ENCODE results near the gene IL17RB. TPM values are rescaled to one million over a fixed set of nuclear protein-coding genes. Genes with fewer than 3 reads are reported as not detected.
A peak's percentile ranks its signal among the peaks of the same experiment; 100 is the strongest.

The IL17RB gene
- total and polyA plus RNA-seq, 11 donors, result 0.09 to 1.5 (median 0.61) TPM; not detected in 1

DNA sequence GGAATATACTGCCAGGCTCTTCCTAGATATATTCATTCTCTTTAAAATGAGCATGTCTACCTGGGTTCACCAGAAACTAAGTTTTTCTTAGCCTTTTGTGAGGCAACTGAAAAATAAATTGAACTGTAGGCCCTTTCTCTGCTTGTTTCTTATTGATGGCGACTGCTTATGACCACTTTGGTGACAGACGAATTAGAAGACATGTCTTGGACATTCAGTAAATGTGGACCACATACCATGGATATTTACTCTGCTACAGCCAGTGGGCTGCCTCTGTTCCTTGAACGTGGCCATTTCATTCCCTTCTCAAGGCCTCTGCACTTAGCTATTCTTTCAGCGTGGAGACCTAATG, 45.9 kb downstream of the IL17RB start:
- Histone ChIP-seq H3K4me3 (peak overlapping the region; percentile 9 to 97 (median 84)), H3K36me3 (peaks cover 0 to 13% (median 9%) of the 10 kb centered on the region in 9 donors), H3K27ac (peak overlapping the region; percentile 70 to 99 (median 92)), H3K9me3 (no peaks in the 10 kb centered on the region), H3K27me3 (peaks cover 0 to 22% (median 0%) of the 10 kb centered on the region in 9 donors), H3K4me1 (peaks cover 0 to 36% (median 26%) of the 10 kb centered on the region in 12 donors)
- no peak for ATAC-seq
- TF ChIP-seq POLR2A (IDR thresholded peaks at IDR 0.05), result no peak
- TF ChIP-seq, protein P1, sequence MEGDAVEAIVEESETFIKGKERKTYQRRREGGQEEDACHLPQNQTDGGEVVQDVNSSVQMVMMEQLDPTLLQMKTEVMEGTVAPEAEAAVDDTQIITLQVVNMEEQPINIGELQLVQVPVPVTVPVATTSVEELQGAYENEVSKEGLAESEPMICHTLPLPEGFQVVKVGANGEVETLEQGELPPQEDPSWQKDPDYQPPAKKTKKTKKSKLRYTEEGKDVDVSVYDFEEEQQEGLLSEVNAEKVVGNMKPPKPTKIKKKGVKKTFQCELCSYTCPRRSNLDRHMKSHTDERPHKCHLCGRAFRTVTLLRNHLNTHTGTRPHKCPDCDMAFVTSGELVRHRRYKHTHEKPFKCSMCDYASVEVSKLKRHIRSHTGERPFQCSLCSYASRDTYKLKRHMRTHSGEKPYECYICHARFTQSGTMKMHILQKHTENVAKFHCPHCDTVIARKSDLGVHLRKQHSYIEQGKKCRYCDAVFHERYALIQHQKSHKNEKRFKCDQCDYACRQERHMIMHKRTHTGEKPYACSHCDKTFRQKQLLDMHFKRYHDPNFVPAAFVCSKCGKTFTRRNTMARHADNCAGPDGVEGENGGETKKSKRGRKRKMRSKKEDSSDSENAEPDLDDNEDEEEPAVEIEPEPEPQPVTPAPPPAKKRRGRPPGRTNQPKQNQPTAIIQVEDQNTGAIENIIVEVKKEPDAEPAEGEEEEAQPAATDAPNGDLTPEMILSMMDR (IDR thresholded peaks at IDR 0.05), result no peak
- 35 to 43% (median 43%) methylated on average over 4 of the region's 4 CpGs for WGBS, 4 donors
- no peak for DNase-seq
- intact Hi-C loops (cut with DNase I), result loop anchor here in 2 of 10 donors (5.0 kb wide), 1 partner anchor 545 kb away; the partner anchor contains the start of gene DCP1A (in 2 of the 2)

DNA sequence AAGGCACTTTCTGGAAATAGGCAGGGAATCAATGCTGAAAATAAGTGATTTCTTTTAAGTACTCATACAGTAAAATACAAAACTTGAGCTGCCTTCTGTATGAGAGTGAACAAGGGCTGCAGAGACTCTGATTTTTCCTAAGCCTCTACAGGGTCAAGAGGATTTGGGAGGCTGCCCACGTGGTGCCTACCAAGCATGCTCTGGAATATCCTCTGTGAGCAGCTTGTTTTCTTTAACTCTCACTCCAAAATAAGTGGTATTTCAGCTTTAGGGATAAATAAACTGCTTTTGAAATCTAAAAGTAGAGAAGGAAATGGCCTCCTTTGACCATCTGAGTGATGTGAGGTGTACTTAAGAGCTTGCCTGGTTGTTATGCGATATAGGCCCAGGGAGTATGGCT, 53.4 kb downstream of the IL17RB start:
- Histone ChIP-seq H3K4me1 (peaks cover 0 to 7% (median 0%) of the 10 kb centered on the region in 12 donors), H3K27ac (no peak overlapping the region), H3K27me3 (peaks cover 0 to 44% (median 5%) of the 10 kb centered on the region in 9 donors), H3K4me3 (no peak overlapping the region), H3K9me3 (no peaks in the 10 kb centered on the region), H3K36me3 (no peaks in the 10 kb centered on the region)
- ATAC-seq (no peak), DNase-seq (peak in 1 of 5 donors; percentile 34)
- intact Hi-C loops (cut with DNase I), result no loop called here
- 52 to 60% (median 56%) methylated on average over 2 of the region's 2 CpGs for WGBS, 4 donors
- TF ChIP-seq POLR2A (IDR thresholded peaks at IDR 0.05), result no peak
- TF ChIP-seq, protein P1 (IDR thresholded peaks at IDR 0.05), result no peak

GRCh38 chr3:53900666-53901331, 54.4 kb downstream of the IL17RB start:
- H3K27me3 ChIP-seq, result peaks cover 0 to 43% (median 5%) of the 10 kb centered on the region in 9 donors
- H3K36me3 ChIP-seq, result no peaks in the 10 kb centered on the region
- DNase-seq (no peak), ATAC-seq (no peak)
- no peak for TF ChIP-seq POLR2A (IDR thresholded peaks at IDR 0.05)
- TF ChIP-seq, protein P1 (IDR thresholded peaks at IDR 0.05), result no peak
- WGBS, 4 donors, result 75 to 86% (median 80%) methylated on average over 2 of the region's 2 CpGs
- H3K4me3 ChIP-seq, result no peak overlapping the region
- H3K27ac ChIP-seq, result no peak overlapping the region
- H3K9me3 ChIP-seq, result peaks cover 0 to 3% (median 0%) of the 10 kb centered on the region in 12 donors
- peaks cover 0 to 7% (median 0%) of the 10 kb centered on the region in 12 donors for H3K4me1 ChIP-seq
- intact Hi-C loops (cut with DNase I), result no loop called here

DNA sequence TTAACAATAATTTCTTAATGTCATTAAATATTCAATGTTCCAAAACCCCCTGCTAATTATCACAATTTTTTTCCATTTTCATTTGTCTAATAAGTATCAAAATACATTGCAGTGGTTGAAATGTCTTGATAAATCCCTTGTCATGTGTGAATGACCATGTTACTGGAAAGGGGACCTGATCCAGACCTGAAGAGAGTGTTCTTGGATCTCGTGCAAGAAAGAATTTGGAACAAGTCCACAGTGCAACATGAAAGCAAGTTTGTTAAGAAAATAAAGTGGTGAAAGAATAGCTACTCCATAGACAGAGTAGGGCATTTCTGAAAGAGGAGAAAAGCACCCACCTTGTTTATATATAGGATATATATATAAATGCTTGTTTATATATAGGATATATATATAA, 55.7 kb downstream of the IL17RB start:
- no peaks in the 10 kb centered on the region for H3K36me3 ChIP-seq

More for the DNA sequence above, 55.7 kb downstream of the IL17RB start:
- no peak for TF ChIP-seq POLR2A (IDR thresholded peaks at IDR 0.05)
- TF ChIP-seq, protein P1 (IDR thresholded peaks at IDR 0.05), result no peak
- intact Hi-C loops (cut with DNase I), result no loop called here
- peaks cover 0 to 6% (median 0%) of the 10 kb centered on the region in 12 donors for H3K9me3 ChIP-seq
- H3K27ac ChIP-seq, result no peak overlapping the region
- no peak for DNase-seq
- peaks cover 0 to 7% (median 0%) of the 10 kb centered on the region in 12 donors for H3K4me1 ChIP-seq
- H3K27me3 ChIP-seq, result peaks cover 0 to 34% (median 5%) of the 10 kb centered on the region in 9 donors
- ATAC-seq, result peak in 2 of 4 donors; percentile 45 to 67
- H3K4me3 ChIP-seq, result no peak overlapping the region
- 16 to 27% (median 17%) methylated on average over 1 of the region's 1 CpG for WGBS, 4 donors
